ENCODE measurements around the gene ELAC1.

DNA sequence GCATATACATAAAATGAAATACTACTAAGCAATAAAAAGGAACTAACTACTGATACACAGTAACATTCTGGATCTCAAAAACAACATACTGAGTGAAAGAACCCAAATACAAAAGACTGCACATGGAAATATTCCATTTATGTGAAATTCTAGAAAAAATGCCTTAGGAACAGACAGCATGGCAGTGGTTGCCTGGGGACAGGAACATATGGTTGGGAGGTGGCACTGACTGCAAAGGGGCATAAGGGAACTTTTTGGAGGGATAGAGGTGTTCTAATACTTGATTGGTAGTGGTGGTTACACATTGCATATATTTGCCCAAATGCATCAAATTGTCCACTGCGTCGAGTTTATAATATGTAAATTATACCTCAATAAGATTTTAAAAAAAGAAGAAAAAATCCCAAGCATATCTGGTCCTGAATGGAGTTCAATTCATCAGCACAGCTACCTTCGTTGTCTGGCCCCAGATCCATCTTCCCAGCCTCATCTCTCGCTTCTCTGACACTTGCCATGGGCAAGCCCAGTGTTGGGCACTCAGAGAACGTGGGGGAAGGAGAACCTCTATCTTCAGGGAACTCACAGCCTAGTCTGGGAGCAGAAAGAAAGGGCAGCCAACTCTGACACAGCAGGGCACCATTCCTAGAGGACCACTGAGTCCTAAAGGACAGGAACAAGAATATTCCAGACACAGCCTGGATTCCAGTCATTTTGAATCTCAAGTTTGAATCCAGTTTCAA is 53.6 kb downstream of the ELAC1 start:
- TF ChIP-seq CTCF (conservative IDR thresholded peaks at IDR 0.05 in 1 of 2, IDR thresholded peaks at IDR 0.05 in 1 of 2; ENCODE audit: low read depth in 1 of 2, low read length in 2 of 2) (no peak), EZH2 (IDR thresholded peaks at IDR 0.05; ENCODE audit: low read length, missing control alignments) (no peak)

Data from fibroblast of lung (primary cell).